K562 treated with DMSO at 1 percent for 24 hours (cell line): ENCODE measurements around the gene GMPS. TPM values are rescaled to one million over a fixed set of nuclear protein-coding genes. Genes with fewer than 3 reads are reported as not detected.

Source experiments
- total RNA-seq: library from RNA; unstranded; fragments of 300-600 nt; gene quantifications from 2 replicates; pipeline ENCODE4 v1.2.3, GENCODE V29; 2022; ENCODE audit warnings: low read depth; ENCODE audit not compliant: insufficient read depth

GMPS gene
- 60.3 and 64.3 TPM in 2 replicates for total RNA-seq

DNA sequence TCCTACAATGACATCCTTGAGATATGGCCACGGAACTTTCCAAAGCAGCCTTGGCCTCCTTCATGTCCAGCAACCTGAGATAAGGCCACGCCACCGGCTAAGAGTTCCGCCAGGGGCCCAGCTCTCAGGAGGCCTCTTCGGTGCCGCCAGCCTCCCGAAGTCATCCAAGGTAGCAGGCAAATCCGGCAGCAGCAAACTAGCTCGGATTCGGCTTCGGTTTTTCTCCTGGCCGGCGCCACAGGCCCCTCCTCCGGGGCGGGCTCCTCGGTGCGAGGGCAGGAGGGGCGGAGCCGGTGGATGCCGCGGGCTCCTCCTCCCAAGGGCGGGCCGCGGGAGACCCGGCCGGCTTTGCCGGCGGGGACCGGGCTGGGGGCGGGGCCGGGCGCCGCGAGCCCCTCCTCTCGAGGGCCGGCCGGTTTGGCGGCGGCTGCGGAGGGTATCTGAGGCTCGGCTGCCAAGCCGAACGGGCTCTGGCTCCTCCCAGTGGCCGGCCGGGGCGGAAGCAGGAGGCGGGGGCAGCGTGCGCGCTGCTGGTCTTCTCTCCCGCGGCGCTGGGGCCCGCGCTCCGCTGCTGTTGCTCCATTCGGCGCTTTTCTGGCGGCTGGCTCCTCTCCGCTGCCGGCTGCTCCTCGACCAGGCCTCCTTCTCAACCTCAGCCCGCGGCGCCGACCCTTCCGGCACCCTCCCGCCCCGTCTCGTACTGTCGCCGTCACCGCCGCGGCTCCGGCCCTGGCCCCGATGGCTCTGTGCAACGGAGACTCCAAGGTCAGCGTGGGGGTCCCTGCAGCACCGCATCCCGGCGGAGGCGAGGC is at the start of gene GMPS:
GMPS (plus strand) TSS at position 518 of the 812 bp plus-strand sequence; CDS start at position 739, 221 bp downstream.

DNA sequence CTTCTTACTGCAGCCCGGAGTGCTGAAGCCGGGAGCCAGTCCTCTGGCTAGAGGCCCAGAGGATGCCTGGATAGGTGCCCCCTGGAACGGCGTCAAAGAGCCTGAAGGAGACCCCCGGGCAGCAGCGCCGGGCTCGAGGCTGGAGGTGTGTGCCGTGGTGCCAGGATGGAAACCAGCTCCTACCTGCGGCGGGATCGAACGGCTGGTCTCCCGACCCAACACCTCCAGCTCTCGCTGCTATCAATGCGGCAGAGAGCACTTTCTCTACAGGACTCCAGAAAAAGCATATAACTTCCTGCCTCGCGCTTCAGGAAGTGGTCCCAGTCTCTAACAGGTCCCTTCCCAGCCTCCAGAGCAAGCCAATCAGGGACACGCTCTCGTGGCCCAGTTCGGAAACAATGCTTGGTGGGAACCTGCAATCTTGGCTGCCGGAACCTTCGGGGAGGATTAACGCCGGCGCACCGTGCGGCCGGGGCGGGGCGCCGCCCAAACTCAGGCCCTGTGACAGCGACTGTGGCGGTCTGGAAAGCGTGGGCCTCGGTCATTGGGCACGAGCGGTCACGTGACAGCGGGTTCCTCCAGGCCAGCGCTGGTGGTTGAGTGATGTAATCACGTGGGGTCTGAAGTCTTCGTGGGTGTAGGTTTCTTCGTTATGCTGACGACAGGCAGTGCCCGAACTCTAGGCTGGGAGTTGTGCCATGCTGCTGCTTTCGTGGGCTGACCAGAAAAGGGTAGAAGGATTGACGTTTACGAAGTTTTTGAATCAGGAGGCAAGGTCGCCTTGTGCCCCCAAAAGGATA is 16.1 kb upstream of the GMPS start, which contains the start of gene SLC33A1:
SLC33A1 (minus strand) TSS at position 287 of the 800 bp plus-strand sequence. CDS start 430 bp downstream, outside the sequence.

Other genes starting within 250 kb of the GMPS start
- gene PLCH1, start 125.6 kb upstream of the GMPS start, total RNA-seq: 0.58 and 0.66 TPM in 2 replicates
- gene C3orf33, start 64.4 kb upstream of the GMPS start, total RNA-seq: 2.1 and 2.9 TPM in 2 replicates
- gene SLC33A1, start 16.2 kb upstream of the GMPS start, total RNA-seq: 24.4 and 25.2 TPM in 2 replicates
- 0.08 TPM in 1 of 2 replicates, not detected in the other for gene KCNAB1, start 249.9 kb downstream of the GMPS start, total RNA-seq